ENCODE results near the gene ADK.

DNA sequence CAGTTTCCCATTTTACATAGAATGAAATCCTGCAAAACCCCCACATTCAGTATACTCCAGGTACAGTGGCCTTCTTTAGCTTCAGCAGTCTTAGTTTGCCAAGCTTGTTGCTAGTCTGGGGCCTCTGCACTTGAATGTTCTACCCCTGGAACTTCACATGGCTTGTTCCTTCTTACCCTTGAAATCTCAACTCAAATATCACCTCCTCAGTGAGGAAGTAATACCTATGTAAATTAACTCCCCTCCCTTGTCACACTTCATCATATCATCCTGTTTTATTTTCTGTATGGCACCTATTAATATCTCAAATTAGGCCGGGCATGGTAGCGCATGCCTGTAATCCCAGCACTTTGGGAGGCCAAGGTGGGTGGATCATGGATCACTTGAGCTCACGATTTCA lies 511.6 kb downstream of the ADK start:
- TF ChIP-seq, protein P1, sequence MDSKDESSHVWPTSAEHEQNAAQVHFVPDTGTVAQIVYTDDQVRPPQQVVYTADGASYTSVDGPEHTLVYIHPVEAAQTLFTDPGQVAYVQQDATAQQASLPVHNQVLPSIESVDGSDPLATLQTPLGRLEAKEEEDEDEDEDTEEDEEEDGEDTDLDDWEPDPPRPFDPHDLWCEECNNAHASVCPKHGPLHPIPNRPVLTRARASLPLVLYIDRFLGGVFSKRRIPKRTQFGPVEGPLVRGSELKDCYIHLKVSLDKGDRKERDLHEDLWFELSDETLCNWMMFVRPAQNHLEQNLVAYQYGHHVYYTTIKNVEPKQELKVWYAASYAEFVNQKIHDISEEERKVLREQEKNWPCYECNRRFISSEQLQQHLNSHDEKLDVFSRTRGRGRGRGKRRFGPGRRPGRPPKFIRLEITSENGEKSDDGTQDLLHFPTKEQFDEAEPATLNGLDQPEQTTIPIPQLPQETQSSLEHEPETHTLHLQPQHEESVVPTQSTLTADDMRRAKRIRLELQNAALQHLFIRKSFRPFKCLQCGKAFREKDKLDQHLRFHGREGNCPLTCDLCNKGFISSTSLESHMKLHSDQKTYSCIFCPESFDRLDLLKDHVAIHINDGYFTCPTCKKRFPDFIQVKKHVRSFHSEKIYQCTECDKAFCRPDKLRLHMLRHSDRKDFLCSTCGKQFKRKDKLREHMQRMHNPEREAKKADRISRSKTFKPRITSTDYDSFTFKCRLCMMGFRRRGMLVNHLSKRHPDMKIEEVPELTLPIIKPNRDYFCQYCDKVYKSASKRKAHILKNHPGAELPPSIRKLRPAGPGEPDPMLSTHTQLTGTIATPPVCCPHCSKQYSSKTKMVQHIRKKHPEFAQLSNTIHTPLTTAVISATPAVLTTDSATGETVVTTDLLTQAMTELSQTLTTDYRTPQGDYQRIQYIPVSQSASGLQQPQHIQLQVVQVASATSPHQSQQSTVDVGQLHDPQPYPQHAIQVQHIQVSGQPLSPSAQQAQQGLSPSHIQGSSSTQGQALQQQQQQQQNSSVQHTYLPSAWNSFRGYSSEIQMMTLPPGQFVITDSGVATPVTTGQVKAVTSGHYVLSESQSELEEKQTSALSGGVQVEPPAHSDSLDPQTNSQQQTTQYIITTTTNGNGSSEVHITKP (CRISPR knock-in tag; IDR thresholded peaks at IDR 0.05; ENCODE audit: low read depth) = no peak
- TF ChIP-seq ZNF780A (CRISPR knock-in tag; IDR thresholded peaks at IDR 0.05) (no peak), NR2F6 (IDR thresholded peaks at IDR 0.05) (no peak), NR2F6 (CRISPR knock-in tag; IDR thresholded peaks at IDR 0.05) (no peak), XBP1 (CRISPR knock-in tag; IDR thresholded peaks at IDR 0.05) (no peak), POLR2A (IDR thresholded peaks at IDR 0.05; ENCODE audit: insufficient read depth in 1 of 2, low read depth in 2 of 2, low read length in 2 of 2) (no peak), ATF1 (CRISPR knock-in tag; IDR thresholded peaks at IDR 0.05) (no peak), ZNF772 (CRISPR knock-in tag; IDR thresholded peaks at IDR 0.05) (no peak), RFX1 (IDR thresholded peaks at IDR 0.05) (no peak), ZFP36L1 (CRISPR knock-in tag; IDR thresholded peaks at IDR 0.05) (no peak)
- TF ChIP-seq, protein P2, sequence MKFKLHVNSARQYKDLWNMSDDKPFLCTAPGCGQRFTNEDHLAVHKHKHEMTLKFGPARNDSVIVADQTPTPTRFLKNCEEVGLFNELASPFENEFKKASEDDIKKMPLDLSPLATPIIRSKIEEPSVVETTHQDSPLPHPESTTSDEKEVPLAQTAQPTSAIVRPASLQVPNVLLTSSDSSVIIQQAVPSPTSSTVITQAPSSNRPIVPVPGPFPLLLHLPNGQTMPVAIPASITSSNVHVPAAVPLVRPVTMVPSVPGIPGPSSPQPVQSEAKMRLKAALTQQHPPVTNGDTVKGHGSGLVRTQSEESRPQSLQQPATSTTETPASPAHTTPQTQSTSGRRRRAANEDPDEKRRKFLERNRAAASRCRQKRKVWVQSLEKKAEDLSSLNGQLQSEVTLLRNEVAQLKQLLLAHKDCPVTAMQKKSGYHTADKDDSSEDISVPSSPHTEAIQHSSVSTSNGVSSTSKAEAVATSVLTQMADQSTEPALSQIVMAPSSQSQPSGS (CRISPR knock-in tag; IDR thresholded peaks at IDR 0.05) = no peak
